ENCODE results near the gene SMYD3. TPM values are rescaled to one million over a fixed set of nuclear protein-coding genes. Genes with fewer than 3 reads are reported as not detected.
A peak's percentile ranks its signal among the peaks of the same experiment; 100 is the strongest.

Gene SMYD3
- total and polyA plus RNA-seq, 11 donors, result 6.3 to 12.1 (median 9.5) TPM

DNA sequence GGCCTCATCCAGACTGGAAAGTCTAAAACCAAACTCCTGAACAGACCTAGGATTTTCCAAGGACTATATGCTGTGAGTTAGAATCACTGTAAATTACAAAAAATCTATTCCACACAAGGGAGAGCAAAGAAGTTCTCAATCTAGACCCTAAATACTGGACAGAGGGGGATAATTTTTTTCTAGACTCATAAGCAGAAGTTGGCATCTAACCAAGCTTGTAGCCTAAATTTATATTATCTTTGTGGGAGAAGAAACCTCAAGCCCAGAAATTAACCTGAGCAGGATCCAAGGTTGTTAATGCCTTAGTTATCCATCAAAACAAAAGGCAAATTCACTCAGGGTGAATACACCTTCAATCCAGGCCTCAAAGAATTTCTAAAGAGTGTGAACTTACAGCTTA, 290.2 kb downstream of the SMYD3 start:
- ATAC-seq, result no peak

DNA sequence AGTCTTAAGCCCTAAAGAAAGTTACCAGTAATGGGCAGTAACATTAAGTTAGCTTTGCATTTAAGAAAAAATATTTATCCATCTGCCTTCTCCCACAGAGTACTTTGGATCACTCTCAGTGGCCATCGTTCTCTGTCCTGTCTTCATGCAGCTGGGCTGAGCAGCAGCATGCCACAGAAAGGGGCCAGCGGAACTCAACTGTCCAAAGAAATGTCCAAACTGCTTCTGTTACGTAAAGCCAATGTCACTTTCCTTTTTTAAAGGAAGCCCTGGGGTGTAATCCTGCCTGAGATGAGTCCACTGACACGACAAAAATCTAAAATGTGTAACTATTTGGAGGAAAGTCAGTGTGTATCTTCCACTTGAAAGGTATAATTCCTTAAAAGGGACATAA, 291.6 kb downstream of the SMYD3 start:
- no peaks in the 10 kb centered on the region for H3K36me3 ChIP-seq
- H3K9me3 ChIP-seq, result no peaks in the 10 kb centered on the region
- H3K27ac ChIP-seq, result peak overlapping the region in 1 of 12 donors; percentile 63
- H3K27me3 ChIP-seq, result no peaks in the 10 kb centered on the region
- intact Hi-C loops (cut with DNase I), result no loop called here
- no peak for TF ChIP-seq POLR2A (IDR thresholded peaks at IDR 0.05)
- TF ChIP-seq, protein P1, sequence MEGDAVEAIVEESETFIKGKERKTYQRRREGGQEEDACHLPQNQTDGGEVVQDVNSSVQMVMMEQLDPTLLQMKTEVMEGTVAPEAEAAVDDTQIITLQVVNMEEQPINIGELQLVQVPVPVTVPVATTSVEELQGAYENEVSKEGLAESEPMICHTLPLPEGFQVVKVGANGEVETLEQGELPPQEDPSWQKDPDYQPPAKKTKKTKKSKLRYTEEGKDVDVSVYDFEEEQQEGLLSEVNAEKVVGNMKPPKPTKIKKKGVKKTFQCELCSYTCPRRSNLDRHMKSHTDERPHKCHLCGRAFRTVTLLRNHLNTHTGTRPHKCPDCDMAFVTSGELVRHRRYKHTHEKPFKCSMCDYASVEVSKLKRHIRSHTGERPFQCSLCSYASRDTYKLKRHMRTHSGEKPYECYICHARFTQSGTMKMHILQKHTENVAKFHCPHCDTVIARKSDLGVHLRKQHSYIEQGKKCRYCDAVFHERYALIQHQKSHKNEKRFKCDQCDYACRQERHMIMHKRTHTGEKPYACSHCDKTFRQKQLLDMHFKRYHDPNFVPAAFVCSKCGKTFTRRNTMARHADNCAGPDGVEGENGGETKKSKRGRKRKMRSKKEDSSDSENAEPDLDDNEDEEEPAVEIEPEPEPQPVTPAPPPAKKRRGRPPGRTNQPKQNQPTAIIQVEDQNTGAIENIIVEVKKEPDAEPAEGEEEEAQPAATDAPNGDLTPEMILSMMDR (IDR thresholded peaks at IDR 0.05), result no peak
- no peak for DNase-seq
- no peak for ATAC-seq
- whole genome bisulfite sequencing, 4 donors, result 46 to 93% (median 76%) methylated on average over 4 of the region's 4 CpGs
- H3K4me3 ChIP-seq, result no peak overlapping the region
- peaks cover 0 to 12% (median 0%) of the 10 kb centered on the region in 12 donors for H3K4me1 ChIP-seq

More for the DNA sequence above, 290.2 kb downstream of the SMYD3 start:
- Histone ChIP-seq H3K36me3 (no peaks in the 10 kb centered on the region), H3K27me3 (no peaks in the 10 kb centered on the region), H3K27ac (no peak overlapping the region), H3K4me3 (no peak overlapping the region), H3K4me1 (peaks cover 0 to 12% (median 0%) of the 10 kb centered on the region in 12 donors), H3K9me3 (no peaks in the 10 kb centered on the region)
- intact Hi-C loops (cut with DNase I), result no loop called here
- no peak for TF ChIP-seq POLR2A (IDR thresholded peaks at IDR 0.05)
- TF ChIP-seq, protein P1 (IDR thresholded peaks at IDR 0.05), result no peak
- DNase-seq, result no peak

DNA sequence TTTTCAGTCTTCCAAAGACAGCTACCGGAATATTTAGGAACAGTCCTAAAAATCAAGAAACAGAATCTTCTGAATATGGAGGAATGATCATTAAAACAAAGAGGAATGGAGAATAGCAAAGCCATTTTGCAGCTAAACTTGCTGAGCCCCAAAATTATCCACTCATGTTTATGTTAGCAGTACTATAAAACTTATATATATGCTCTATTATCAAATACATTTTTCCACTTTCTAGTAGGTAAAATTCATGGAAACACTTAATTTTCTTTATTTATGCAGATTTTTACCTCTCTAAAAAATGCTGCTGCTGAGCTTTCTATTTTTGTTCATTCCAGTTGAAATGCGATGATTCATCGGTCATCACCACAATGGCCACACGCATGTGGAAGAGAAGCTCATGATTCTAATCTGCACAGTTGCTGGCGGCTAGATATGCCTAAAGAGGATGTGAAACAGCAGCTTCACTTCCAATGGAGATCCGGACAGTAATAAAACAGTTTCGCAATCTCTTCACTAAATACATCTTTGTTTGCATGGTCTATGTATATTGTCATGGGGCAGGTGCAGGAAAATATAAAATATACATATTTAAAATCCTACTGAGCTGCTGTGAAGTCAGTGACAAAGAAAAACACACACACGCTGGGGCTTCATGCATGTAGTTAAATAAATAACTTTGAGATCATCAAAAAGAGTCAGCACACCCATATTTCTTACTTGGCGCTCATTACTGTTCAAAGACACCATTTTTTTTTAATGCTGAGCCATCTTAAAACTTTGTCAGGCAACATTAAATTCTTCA, 292.2 kb downstream of the SMYD3 start:
- Histone ChIP-seq H3K4me3 (no peak overlapping the region), H3K4me1 (peaks cover 0 to 12% (median 0%) of the 10 kb centered on the region in 12 donors), H3K9me3 (no peaks in the 10 kb centered on the region), H3K27ac (peak overlapping the region in 1 of 12 donors; percentile 63), H3K36me3 (no peaks in the 10 kb centered on the region), H3K27me3 (no peaks in the 10 kb centered on the region)
- peak in 3 of 4 donors; percentile 43 to 76 (median 71) for ATAC-seq
- intact Hi-C loops (cut with DNase I), result no loop called here
- WGBS, 4 donors, result 72 to 76% (median 75%) methylated on average over 9 of the region's 9 CpGs
- DNase-seq, result peak in 1 of 5 donors; percentile 29
- no peak for TF ChIP-seq POLR2A (IDR thresholded peaks at IDR 0.05)
- TF ChIP-seq, protein P1 (IDR thresholded peaks at IDR 0.05), result no peak

DNA sequence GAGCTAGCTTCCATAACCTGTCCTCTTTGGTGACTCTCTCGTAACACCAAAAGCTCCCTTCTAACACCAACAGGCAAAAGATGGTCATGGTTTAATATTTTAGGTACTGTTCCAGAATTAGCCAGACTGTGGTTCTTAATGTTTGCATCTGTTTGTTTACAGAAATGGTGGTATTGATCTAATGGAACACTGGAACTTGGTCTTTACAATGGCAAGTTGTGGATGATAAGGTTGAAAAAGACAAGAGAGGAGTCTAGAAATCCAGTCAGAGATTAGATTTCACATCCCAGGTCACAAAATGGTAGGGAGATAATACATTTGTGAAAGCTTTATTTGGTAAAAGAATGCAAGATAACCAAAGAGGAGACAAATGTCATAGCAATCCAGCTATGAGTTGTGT, 293.1 kb downstream of the SMYD3 start:
- no peak overlapping the region for H3K27ac ChIP-seq
- peaks cover 0 to 12% (median 0%) of the 10 kb centered on the region in 12 donors for H3K4me1 ChIP-seq
- H3K36me3 ChIP-seq, result no peaks in the 10 kb centered on the region
- WGBS, 4 donors, result 97 to 100% (median 99%) methylated on average over 1 of the region's 1 CpG
- ATAC-seq, result no peak
- DNase-seq, result no peak
- H3K9me3 ChIP-seq, result no peaks in the 10 kb centered on the region
- intact Hi-C loops (cut with DNase I), result no loop called here
- no peak for TF ChIP-seq POLR2A (IDR thresholded peaks at IDR 0.05)
- TF ChIP-seq, protein P1 (IDR thresholded peaks at IDR 0.05), result no peak
- no peak overlapping the region for H3K4me3 ChIP-seq
- no peaks in the 10 kb centered on the region for H3K27me3 ChIP-seq

All from heart left ventricle (tissue), 16 donors.